H1 (cell line): ENCODE measurements around the gene ICAM2.

ENCODE experiments used
- ATF3 ChIP-seq: IDR thresholded peaks from 2 replicates; pipeline ENCODE4 v1.6.1; 2011; ENCODE audit warnings: low read depth, mild to moderate bottlenecking, low read length; ENCODE audit not compliant: insufficient read depth
- BCL11A ChIP-seq, 2 experiments: IDR thresholded peaks; one replicate each; pipeline ENCODE4 v1.6.1; 2011; ENCODE audit warnings: low read depth in 2 of 2, low read length in 2 of 2, mild to moderate bottlenecking in 2 of 2
- BRCA1 ChIP-seq: IDR thresholded peaks from 2 replicates; pipeline ENCODE4 v1.6.1; 2012; ENCODE audit warnings: low read depth, low read length, improper control_type of control experiment
- CBX5 ChIP-seq: fragments of 300-800, 300-1000 bp; sonication (generic); IDR thresholded peaks from 2 replicates; pipeline ENCODE4 v1.7.1; 2016; ENCODE audit warnings: antibody characterized with exemption, low read length, low read depth
- CEBPB ChIP-seq: IDR thresholded peaks from 2 replicates; pipeline ENCODE4 v1.6.1; 2012; ENCODE audit warnings: low read depth, low read length
- CREB1 ChIP-seq: IDR thresholded peaks from 2 replicates; pipeline ENCODE4 v1.6.1; 2012; ENCODE audit warnings: inconsistent platforms
- CTCF ChIP-seq, 3 experiments: IDR thresholded peaks; 1 replicate in 2 of 3; 2 replicates in 1 of 3; pipeline versions ENCODE4 v1.5.1 to v1.6.1; 2011; ENCODE audit warnings: low read length in 3 of 3, mild to moderate bottlenecking in 3 of 3, inconsistent platforms in 2 of 3, low read depth in 1 of 3, moderate library complexity in 1 of 3; ENCODE audit not compliant: insufficient read depth in 1 of 3; ENCODE audit errors: control extremely low read depth in 1 of 3
- HDAC6 ChIP-seq: IDR thresholded peaks from one replicate; pipeline ENCODE4 v1.7.1; 2012; ENCODE audit warnings: low read depth, mild to moderate bottlenecking, inconsistent platforms, low read length, moderate library complexity
- JUND ChIP-seq: IDR thresholded peaks from 2 replicates; pipeline ENCODE4 v1.6.1; 2011; ENCODE audit warnings: mild to moderate bottlenecking, improper control_type of control experiment, low read length
- POLR2A ChIP-seq, 2 experiments: IDR thresholded peaks; 1 replicate in 1 of 2; 2 replicates in 1 of 2; pipeline ENCODE4 v1.6.1; 2011; ENCODE audit warnings: low read depth in 2 of 2, low read length in 2 of 2, mild to moderate bottlenecking in 2 of 2; ENCODE audit errors: control extremely low read depth in 1 of 2
- POLR2AphosphoS5 ChIP-seq: IDR thresholded peaks from 2 replicates; pipeline ENCODE4 v1.6.1; 2011; ENCODE audit warnings: low read depth, low read length
- RAD21 ChIP-seq, 2 experiments: IDR thresholded peaks in 1 of 2; conservative IDR thresholded peaks in 1 of 2; 2 replicates each; pipeline ENCODE4 v1.6.1; 2011; ENCODE audit warnings: low read depth in 2 of 2, low read length in 2 of 2, improper control_type of control experiment in 1 of 2, inconsistent platforms in 1 of 2, mild to moderate bottlenecking in 1 of 2, moderate library complexity in 1 of 2
- SP4 ChIP-seq: IDR thresholded peaks from 2 replicates; pipeline ENCODE4 v1.6.1; 2012; ENCODE audit warnings: low read length, inconsistent platforms
- USF2 ChIP-seq: IDR thresholded peaks from 2 replicates; pipeline ENCODE4 v1.6.1; 2011; ENCODE audit warnings: low read length, improper control_type of control experiment

- TF ChIP-seq ATF3 (no peak), CEBPB (no peak), POLR2A (IDR thresholded peaks at IDR 0.05; ENCODE audit: control extremely low read depth in 1 of 2, low read depth in 2 of 2, low read length in 2 of 2) (no peak), SP4 (no peak), HDAC6 (no peak), CREB1 (no peak), CTCF (IDR thresholded peaks at IDR 0.05; ENCODE audit: control extremely low read depth in 1 of 3, insufficient read depth in 1 of 3, low read depth in 1 of 3, low read length in 3 of 3) (no peak), JUND (no peak), BRCA1 (no peak), RAD21 (IDR thresholded peaks at IDR 0.05 in 1 of 2, conservative IDR thresholded peaks at IDR 0.05 in 1 of 2; ENCODE audit: low read depth in 2 of 2, low read length in 2 of 2) (no peak), BCL11A (IDR thresholded peaks at IDR 0.05; ENCODE audit: low read depth in 2 of 2, low read length in 2 of 2) (no peak), USF2 (no peak), CBX5 (no peak), POLR2AphosphoS5 (no peak)
These were observed 41.9 kb downstream of the ICAM2 start for GRCh38 chr17:63978272-63979200.
